ENCODE measurements around the gene FAM120A. TPM values are rescaled to one million over a fixed set of nuclear protein-coding genes. Genes with fewer than 3 reads are reported as not detected.

Gene FAM120A
- total RNA-seq, 1 experiment from 2014 or later, result 60.5 TPM

- in situ Hi-C loops (cut with HindIII; ENCODE audit: low pct_unique_long_range_greater_than_20kb, low sequenced_read_pairs), result no loop called here
- DNase-seq (ENCODE audit: low read depth, low spot score), result no peak
Measured at GRCh38 chr9:93592643-93593021, 141.1 kb downstream of the FAM120A start.

GRCh38 chr9:93593144-93593658 is 141.7 kb downstream of the FAM120A start:
- DNase-seq (ENCODE audit: low read depth, low spot score), result no peak
- in situ Hi-C loops (cut with HindIII; ENCODE audit: low pct_unique_long_range_greater_than_20kb, low sequenced_read_pairs), result no loop called here

GRCh38 chr9:93594041-93594756 is 142.7 kb downstream of the FAM120A start:
- in situ Hi-C loops (cut with HindIII; ENCODE audit: low pct_unique_long_range_greater_than_20kb, low sequenced_read_pairs), result no loop called here
- DNase-seq (ENCODE audit: low read depth, low spot score), result no peak

GRCh38 chr9:93595461-93595860 is 144.0 kb downstream of the FAM120A start:
- in situ Hi-C loops (cut with HindIII; ENCODE audit: low pct_unique_long_range_greater_than_20kb, low sequenced_read_pairs), result no loop called here
- DNase-seq (ENCODE audit: low read depth, low spot score), result no peak

GRCh38 chr9:93595861-93596365 is 144.4 kb downstream of the FAM120A start:
- no peak for DNase-seq (ENCODE audit: low read depth, low spot score)
- in situ Hi-C loops (cut with HindIII; ENCODE audit: low pct_unique_long_range_greater_than_20kb, low sequenced_read_pairs), result no loop called here

GRCh38 chr9:93596399-93596798 is 144.9 kb downstream of the FAM120A start:
- in situ Hi-C loops (cut with HindIII; ENCODE audit: low pct_unique_long_range_greater_than_20kb, low sequenced_read_pairs), result no loop called here
- DNase-seq (ENCODE audit: low read depth, low spot score), result no peak

- in situ Hi-C loops (cut with HindIII; ENCODE audit: low pct_unique_long_range_greater_than_20kb, low sequenced_read_pairs), result no loop called here
- no peak for DNase-seq (ENCODE audit: low read depth, low spot score)
Measured at GRCh38 chr9:93597142-93597706, 145.7 kb downstream of the FAM120A start.

- no peak for DNase-seq (ENCODE audit: low read depth, low spot score)
- in situ Hi-C loops (cut with HindIII; ENCODE audit: low pct_unique_long_range_greater_than_20kb, low sequenced_read_pairs), result no loop called here
Measured at GRCh38 chr9:93597871-93598646, 146.6 kb downstream of the FAM120A start.

- DNase-seq (ENCODE audit: low read depth, low spot score), result no peak
- in situ Hi-C loops (cut with HindIII; ENCODE audit: low pct_unique_long_range_greater_than_20kb, low sequenced_read_pairs), result no loop called here
Measured at GRCh38 chr9:93598647-93599241, 147.3 kb downstream of the FAM120A start.

GRCh38 chr9:93599571-93600403 is 148.3 kb downstream of the FAM120A start:
- in situ Hi-C loops (cut with HindIII; ENCODE audit: low pct_unique_long_range_greater_than_20kb, low sequenced_read_pairs), result no loop called here
- no peak for DNase-seq (ENCODE audit: low read depth, low spot score)

- in situ Hi-C loops (cut with HindIII; ENCODE audit: low pct_unique_long_range_greater_than_20kb, low sequenced_read_pairs), result no loop called here
- DNase-seq (ENCODE audit: low read depth, low spot score), result no peak
Measured at GRCh38 chr9:93600504-93600903, 149.0 kb downstream of the FAM120A start.

- in situ Hi-C loops (cut with HindIII; ENCODE audit: low pct_unique_long_range_greater_than_20kb, low sequenced_read_pairs), result no loop called here
- no peak for DNase-seq (ENCODE audit: low read depth, low spot score)
Measured at GRCh38 chr9:93601063-93601462, 149.6 kb downstream of the FAM120A start.

- in situ Hi-C loops (cut with HindIII; ENCODE audit: low pct_unique_long_range_greater_than_20kb, low sequenced_read_pairs), result no loop called here
- no peak for DNase-seq (ENCODE audit: low read depth, low spot score)
Measured at GRCh38 chr9:93601666-93602065, 150.2 kb downstream of the FAM120A start.

GRCh38 chr9:93603011-93603410 is 151.5 kb downstream of the FAM120A start:
- DNase-seq (ENCODE audit: low read depth, low spot score), result no peak
- in situ Hi-C loops (cut with HindIII; ENCODE audit: low pct_unique_long_range_greater_than_20kb, low sequenced_read_pairs), result no loop called here

GRCh38 chr9:93603906-93604326 is 152.4 kb downstream of the FAM120A start:
- no peak for DNase-seq (ENCODE audit: low read depth, low spot score)
- in situ Hi-C loops (cut with HindIII; ENCODE audit: low pct_unique_long_range_greater_than_20kb, low sequenced_read_pairs), result no loop called here

- in situ Hi-C loops (cut with HindIII; ENCODE audit: low pct_unique_long_range_greater_than_20kb, low sequenced_read_pairs), result no loop called here
Measured at GRCh38 chr9:93606187-93606586, 154.7 kb downstream of the FAM120A start.

GRCh38 chr9:93610206-93610605 is 158.7 kb downstream of the FAM120A start:
- no peak for DNase-seq (ENCODE audit: low read depth, low spot score)
- in situ Hi-C loops (cut with HindIII; ENCODE audit: low pct_unique_long_range_greater_than_20kb, low sequenced_read_pairs), result no loop called here

More at GRCh38 chr9:93606187-93606586, 154.7 kb downstream of the FAM120A start:
- DNase-seq (ENCODE audit: low read depth, low spot score), result no peak

Data from SK-MEL-5 (cell line).